Urothelium cell line (cell line): Measurements from ENCODE around the gene PPT2.
"Not testable (repeated sequence)": the region's sequence is repeated elsewhere in the genome, so short reads cannot be mapped to it uniquely, and the experiment has no call there.

Experiments
- DNase-seq: peaks from one replicate; pipeline ENCODE4 v3.0.0; 2011; ENCODE audit warnings: low spot score, mixed read lengths
- FAIRE-seq: peaks from 2 replicates; lab custom pipeline; 2011; peaks lifted over from hg19 to GRCh38; lab: Jason Lieb, UNC

PPT2 gene

DNA sequence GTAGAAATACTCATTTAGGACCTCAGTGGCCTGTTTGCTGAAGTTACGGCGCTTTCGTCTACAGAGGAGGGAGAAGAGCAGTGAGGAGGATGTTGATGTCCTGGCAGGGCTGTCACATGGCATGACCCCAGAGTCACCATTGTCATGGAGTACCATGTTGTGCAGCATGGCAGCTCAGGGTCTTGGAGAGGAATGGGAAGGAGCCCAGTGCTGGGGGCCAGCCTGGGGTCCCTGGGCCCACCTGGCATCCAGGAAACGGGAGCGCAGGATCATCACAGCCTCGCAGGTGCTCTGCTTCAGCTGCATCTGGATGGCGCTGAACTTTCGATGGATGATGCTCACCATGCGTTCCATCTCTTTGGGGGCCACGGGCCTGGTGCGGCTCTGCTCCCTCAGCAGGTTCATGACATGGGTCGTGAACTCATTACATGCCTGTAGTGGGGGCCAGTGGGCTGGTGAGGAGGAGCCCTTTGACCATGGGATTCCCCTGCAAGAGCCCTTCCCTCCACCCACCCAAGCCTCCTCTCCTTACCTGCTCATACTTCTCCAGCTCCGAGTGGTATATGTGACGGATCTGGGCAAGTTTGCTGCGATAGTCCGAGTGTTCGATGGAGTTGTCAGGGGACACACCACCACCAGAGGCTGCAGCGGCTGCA, 33.9 kb downstream of the PPT2 start:
- DNase-seq, FAIRE-seq: not testable (repeated sequence)

DNA sequence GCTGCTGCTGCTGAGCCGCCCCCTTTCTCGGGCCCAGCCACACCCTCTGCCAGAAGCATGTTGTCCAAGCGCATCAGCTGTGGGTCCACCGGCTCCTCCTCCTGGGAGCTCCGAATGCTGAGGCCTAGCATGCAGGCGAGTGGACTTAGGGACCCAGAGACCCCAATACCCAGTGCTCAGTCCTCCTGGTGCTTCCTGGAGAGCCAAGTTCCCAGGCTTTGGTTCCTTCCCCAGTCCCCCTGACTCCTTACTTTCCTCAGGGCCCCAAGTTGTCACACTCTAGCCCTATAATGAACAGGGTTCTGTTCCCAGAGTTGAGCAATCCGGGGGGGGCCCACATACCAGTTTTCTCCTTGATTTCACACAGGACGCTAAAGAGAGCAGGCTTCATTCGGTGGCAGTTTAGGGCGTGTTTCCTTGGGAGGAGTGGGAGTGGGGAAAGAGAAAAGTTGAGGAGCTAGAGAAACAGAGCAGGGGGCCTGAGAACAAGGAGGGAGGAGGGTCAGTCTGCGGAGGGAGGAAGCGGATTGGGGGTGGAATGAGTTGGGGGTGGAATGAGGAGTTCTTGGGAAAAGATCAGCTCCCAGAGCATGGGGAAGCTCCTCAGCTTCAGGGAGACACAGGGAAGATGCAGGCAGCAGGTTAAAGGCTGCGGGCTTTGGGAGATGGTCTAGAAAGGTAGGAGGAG, 34.6 kb downstream of the PPT2 start:
- FAIRE-seq (no peak), DNase-seq (no peak)

DNA sequence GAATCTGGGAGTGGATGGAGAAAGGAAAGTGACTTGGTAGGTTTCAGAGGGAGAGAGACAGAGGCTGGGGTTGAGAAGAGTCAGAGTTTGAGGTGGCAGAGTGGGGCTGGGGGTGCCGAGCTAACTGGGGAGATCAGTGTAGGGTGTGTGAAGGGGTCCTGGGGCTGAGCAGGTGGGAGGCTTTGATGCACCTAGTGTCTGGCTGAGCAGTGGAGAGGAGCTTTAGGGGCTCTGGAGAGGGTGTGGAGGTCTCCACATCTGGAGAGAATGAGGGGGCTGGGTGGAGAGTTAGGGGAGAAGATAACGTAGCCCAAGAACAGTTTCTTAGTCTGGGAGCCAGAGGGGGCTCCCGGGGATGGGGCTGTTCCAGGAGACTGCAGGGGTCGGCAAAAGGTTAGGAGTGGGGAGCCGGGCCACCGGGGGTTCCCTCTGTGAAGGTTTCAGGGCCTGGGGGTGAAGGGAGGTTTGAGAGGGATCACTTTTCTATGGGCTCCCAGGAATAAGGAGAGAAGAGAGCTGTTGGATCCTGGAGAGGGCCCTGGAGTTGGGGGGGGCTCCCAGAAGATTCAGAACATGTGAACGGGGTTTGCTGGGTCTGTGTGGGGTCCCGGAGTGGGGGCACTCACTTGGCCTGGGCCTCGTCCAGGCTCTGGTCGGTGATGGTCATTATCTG, 35.3 kb downstream of the PPT2 start:
- DNase-seq (no peak), FAIRE-seq (no peak)

DNA sequence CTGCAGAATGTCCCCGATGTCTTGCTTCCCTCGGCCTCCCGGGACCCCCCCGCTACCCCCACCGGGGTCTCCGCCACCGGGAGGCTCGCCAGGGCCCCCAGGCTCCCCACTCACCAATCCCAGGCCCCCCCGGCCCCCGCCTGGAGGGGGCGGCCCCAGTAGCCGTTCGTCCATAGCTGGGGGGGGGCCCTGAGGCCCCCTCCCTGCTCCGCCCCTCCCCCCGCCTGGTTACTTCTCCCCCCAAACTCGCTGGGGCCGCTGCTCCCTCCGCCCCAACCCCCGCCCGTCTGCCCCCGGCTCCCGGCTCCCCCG, 35.8 kb downstream of the PPT2 start:
- FAIRE-seq: no peak
- DNase-seq: no peak

DNA sequence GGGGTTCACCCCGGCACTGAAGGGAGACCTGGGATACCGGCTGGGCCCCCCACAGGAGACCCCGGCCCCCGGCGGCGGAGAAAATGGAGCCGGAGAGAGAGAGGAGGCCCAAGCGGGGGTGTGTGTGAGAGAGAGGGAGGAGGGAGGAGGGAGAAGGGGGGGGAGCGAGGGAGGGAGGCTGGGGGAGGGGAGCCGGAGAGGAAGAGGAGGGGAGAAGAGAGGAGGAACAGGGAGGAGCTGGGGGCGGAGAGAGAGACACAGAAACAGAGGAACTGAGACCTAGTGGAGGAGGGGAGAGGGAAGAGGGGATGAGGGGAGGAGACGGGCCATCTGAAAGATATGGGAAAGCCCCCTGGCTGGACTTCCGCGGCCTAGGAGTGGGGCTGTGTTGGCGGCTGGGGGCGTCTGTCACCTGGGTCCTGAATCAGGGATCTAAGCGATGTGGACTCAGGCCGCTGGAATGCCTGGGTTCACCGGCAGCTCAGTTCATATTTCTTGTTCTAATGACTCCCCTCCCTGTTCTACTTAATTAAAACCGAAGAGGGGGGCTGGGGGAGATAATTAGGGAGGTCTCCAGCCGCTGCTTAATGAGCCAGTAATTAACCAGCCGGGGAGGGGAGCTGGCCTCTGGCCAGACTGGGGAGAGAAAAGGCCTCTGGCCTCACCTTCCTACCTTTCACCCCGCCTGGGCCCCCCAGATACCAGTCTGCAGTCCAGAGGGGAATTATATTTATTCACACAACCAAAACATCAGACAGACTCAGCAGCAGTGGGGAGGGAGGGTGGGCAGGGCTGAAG, 36.3 kb downstream of the PPT2 start, which contains the start of gene PBX2:
PBX2 (minus strand) TSS at position 149 of the 798 bp plus-strand sequence. CDS start 287 bp downstream, outside the sequence.
- peak; percentile 82 for DNase-seq
- FAIRE-seq: no peak

DNA sequence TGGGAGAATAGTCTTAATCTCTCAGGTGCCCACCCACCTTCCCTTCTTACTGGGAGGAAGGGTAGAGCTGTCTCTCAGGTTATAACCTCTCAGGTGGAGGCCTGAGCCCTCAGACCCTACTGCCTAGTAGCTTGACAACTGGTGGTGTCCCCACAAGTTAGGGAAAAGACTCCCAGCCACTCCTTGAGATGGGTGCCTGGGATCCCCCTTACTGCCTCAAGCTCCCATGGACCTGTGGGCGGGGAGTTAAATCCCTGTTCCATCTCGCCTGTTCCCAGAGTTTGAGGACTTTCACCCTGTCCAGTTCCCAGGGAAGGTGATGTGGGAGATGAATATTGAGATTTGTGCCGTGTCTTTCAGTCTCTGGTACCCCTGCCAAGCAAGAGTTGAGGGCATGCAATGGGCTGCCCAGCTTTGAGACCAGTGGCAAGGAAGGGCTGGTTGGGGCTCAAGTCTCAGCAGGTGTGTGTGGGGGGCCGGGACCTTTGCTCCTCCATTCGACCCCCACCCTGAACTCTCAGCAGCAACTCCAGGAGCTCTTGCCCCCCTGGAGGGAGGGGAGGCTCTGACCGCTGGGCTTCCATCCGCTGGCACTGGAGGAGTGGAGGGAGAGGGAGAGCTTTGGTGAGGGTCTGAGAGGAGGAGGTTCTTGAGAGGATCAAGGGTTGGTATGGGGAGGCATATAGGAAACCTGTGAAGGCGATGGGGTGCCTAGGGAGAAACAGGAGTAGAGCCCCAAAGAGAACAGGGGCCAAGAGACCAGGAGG, 37.2 kb downstream of the PPT2 start:
- no peak for FAIRE-seq
- DNase-seq: no peak

DNA sequence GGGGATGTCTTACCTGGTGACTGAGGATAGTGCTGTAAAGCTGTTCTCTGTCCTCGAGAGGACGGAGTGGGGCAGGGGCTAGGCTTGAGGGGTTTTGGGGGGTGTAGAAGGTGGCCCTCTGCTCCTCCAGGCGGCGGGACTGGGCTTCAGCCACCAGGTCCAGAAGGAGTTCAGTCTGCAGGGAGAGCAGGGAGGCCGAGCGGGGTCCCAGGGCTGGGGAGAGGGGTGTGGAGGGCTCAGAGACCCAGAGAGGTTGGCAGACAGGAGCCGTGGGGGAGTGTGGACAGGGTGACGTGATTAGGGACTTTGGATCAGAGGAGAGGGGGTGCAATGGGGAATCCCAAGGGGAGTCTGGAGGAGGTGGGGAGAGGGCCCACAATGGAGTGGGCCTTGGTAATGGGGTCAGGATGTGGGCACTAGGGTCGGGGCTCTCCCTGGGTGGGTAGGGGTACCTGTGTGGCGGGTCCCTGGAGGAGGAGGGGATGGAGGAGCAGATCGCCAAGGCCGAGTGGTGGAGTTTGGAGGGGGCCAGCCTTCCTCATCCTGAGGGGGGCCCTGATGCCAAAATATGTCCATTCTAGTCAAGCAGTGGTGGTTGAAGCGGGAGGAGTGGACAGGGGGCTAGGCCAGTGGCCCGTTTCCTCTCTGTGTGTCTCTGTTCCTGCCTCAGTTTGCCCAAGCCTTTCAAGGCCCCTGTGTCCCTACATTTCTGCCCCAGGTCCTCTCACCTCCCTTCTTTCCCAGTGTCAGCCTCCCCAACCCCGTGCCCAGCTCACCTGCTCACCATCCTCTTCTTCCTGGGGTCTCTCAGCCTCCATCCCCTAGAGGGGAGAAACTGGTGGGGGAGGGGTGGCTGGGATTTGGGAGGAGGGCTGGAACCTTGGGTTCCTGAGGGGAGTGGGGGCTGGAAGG, 38.0 kb downstream of the PPT2 start:
- FAIRE-seq: no peak
- no peak for DNase-seq

DNA sequence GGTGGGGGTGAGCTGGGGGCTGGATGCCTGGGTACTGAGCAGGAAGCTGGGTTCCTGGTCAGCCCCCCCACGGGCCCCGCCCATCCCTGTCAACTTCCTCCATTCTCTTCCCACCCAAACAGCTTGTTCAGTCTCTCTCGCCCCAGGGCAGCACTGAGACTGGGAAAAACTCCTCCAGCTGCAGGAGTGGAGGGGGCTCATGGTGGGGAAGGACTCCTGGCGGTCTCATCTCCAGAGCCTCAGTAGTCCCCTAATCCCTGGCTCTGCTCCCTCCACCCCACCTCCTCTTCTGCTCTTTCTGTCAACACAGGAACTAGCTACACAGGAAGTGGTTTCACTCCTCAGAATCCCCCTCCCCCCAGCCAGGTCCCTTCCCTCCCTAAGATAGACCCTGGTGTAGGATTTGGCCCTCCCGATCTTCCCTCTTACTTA, 38.7 kb downstream of the PPT2 start, which contains the start of gene GPSM3:
GPSM3 (minus strand) TSS at position 36 of the 432 bp plus-strand sequence. CDS start 130 bp downstream, outside the sequence.
- DNase-seq (no peak), FAIRE-seq (no peak)

DNA sequence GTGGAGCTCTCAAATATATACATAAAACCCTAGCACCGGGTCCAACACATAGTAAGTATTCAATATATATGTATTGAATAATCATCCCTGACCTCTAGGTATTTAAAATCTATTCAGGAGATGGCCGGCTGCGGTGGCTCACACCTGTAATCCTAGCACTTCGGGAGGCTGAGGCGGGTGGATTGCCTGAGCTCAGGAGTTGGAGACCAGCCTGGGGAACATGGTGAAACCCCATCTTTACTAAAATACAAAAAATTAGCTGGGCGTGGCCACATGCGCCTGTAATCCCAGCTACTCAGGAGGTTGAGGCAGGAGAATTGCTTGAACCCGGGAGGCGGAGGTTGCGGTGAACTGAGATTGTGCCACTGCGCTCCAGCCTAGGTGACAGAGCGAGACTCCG, 39.2 kb downstream of the PPT2 start:
- FAIRE-seq, DNase-seq: not testable (repeated sequence)

DNA sequence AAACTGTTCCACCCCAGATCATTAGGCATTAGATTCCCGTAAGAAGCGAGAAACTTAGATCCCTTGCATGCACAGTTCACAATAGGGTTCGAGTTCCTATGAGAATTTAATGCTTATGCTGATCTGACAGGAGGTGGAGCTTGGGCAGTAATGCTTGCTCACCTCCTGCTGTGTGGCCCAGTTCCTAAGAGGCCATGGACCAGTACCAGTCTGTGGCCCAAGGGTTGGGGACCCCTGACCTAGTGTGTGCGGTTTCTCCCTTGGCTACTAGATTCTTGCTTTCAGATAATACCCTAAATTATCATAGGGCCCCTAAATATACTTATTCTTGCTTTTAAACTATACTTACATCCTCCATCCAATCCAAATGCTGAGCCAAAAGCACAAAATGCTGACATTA, 40.4 kb downstream of the PPT2 start:
- FAIRE-seq: no peak
- no peak for DNase-seq

DNA sequence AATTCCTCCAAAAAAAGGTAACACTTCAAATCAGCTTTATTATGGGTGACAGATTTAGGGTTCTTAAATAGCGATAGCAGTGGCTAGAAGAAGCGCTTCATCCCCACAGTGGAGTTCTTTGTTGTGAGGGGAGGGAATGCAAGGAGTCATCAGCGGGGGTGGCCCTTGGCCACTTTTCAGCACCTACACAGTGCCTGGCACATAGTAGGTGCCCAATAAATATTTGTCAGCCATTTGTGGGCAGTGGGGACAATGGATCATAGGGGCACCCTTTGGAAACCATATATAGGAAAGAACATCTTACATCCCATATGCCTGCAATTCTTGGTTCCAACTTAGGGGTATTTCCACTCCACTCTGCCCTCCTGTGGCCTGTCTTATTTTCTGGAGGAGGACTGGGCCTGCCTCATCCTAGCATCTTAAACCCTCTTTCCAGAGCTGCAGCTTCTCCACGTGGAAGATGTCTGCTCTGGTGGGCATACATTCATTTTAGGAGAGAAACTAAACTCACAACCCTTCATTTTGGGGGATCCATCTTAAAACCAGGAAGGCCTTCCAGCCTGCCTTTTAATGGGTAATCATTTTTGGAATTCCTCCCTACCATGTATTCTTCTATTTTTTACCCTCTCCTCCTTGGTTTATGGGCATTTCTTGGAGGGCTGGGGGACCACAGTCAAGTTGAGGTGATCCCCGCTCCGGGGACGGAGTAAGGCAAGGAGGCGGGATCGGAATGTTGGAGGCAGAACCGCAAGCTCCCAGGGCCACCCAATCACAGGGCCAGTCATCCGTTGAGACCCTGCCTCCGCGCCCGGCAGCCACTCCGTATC, 41.1 kb downstream of the PPT2 start:
- peak; percentile 40 for FAIRE-seq

DNA sequence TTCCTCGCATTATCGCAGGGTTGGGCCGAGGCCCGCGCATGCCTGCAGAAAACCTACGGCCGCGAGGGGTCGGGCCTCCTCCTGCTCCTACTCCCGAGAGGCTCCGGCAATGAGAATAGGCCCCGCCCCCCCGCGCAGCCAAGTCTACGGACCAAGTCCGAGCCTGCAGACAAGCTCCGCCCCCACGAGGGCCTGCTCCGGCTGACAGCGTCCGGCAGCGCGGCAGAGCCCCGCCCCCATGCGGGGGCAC, 41.6 kb downstream of the PPT2 start:
- FAIRE-seq (no peak), DNase-seq (peak; percentile 98)

More for the DNA sequence above, 41.1 kb downstream of the PPT2 start:
- no peak for DNase-seq

DNA sequence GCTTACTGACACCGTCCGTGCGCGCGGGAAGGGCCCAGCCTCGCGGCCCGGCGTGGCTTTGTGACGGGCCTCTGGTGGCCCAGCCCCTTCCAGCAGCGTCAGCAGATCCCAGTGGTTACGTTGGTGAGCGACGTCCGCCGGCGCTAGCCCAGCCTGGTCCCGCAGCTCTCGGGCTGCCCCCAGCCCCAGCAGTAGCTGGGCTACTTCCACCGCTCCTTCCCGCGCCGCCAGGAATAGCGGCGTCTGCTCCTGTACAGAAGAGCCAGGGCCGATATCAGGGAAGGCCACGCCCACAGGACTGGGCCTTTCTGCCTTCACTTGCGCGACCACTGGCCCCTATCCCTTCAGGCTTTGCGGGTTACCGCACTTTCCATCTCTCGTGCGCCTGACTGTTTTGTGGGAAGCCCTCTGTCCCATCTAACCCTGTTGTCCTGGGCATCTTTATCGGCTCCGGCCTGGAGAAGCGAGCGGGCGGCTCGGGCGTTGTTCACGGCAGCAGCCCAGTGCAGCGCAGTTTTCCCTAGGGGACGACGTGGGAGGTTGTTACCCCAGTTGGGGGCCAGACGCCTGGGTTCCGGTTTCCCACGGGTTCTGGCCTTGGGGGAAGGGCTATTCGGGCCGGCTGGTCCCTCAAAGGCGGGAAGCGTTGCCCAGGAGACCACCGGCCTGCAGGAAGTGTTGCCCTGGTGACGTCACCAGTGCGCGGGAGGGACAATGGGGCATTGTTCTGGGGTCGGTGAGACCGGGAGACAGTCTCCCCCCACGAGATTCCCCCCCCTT, 42.2 kb downstream of the PPT2 start:
- no peak for FAIRE-seq
- DNase-seq: peak; percentile 91

DNA sequence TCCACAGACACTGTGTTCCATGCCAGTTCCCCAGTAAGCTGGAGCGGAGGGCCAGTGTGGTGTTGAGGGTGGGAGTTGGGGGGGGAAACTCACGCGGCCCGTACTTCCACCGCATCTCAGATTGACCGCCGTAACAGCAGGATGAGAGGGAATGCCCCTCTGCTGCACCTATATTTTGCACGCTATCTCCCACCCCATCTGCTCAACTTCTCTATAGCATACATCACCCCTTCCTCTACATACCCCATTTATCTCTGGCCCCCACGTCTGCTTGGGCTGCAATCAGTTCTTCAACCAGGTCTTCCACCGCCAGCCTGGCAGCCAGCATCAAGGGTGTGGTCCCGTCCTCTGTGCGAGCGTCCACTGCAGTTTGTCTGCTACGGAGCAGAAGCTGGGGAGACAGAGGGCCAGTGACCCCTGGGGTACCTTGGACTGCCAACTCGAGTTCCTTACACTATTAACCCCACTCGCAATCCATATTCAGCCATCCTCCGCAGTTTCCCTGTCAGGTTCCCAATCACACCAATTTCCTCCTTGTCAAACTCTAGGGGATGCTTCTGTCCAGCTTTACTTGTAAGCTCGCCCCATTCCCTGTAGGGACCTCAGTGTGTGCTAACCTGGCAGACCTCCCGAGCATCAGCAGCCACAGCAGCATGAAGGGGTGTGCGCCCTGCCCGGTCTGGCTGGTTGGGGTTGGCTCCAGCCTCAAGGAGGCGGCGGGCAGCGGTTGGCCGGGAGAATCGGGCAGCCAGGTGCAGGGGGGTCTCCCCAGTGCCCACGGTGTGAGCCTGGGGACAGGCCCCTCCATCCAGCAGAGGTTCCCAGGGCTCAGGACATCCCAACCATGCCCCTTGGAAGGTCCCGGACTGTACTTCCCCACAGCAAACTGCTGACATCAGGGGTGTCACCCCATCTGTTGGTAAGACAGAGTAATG, 43.0 kb downstream of the PPT2 start:
- FAIRE-seq (peak; percentile 68), DNase-seq (no peak)

DNA sequence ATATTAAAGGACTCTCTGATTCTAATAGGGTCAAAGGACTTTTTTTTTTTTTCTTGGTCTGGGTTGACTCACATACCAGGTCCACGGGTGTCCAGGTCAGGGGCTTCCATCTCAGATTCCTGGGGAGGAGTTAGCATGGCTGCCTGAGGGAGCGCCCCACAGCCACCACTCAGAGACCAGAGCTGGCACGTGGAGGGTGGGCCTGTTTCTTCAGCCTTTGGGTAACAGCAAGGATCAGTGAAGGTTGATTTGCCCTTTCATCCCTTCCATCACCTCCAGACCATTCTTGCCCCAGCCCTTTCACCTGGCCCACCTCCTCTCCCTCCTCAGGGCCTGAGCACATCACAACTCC, 44.4 kb downstream of the PPT2 start:
- no peak for FAIRE-seq
- DNase-seq: no peak

DNA sequence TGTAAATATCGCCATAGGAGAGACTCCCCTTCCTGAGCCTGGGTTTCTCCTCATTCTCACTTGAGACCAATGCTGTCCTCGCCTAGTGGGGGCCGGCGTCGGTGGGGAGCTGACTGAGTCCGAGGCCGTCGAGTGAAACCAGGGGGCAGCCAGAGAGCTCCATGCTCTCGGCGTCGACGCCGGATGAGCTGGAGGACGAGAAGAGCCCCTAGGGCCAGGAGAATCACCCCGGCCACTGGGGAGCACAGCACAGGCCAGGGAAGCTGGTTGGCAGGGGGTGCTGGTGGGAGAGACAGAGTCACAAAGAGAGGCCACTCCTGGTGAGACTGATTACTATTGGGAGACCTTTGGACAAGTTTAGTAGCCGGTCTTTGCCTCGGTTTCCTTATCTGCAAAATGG, 44.9 kb downstream of the PPT2 start:
- FAIRE-seq: no peak
- DNase-seq: no peak
